WERI-Rb-1 (cell line): ENCODE measurements around the gene RHEX.

Experiments
- DNase-seq: peaks from one replicate; pipeline ENCODE4 v3.0.0-alpha.2; 2020
- H3K27ac ChIP-seq: fragments of 250-450 bp; sonication (Bioruptor Pico); 2 replicates; pipeline ENCODE4 v1.5.1; 2020; ENCODE audit warnings: mild to moderate bottlenecking, moderate library complexity
- H3K27me3 ChIP-seq: fragments of 250-450 bp; sonication (Bioruptor Pico); 2 replicates; pipeline ENCODE4 v1.5.1; 2021; ENCODE audit warnings: mild to moderate bottlenecking, low read depth, moderate library complexity; ENCODE audit not compliant: insufficient read depth, severe bottlenecking
- H3K36me3 ChIP-seq: fragments of 250-450 bp; sonication (Bioruptor Pico); 2 replicates; pipeline ENCODE4 v1.5.1; 2020; ENCODE audit warnings: mild to moderate bottlenecking, moderate library complexity
- H3K4me3 ChIP-seq: 2 replicates; pipeline ENCODE4 v1.5.1; 2011; ENCODE audit warnings: low read depth, mild to moderate bottlenecking, control low read depth, low read length
- H3K9me3 ChIP-seq: fragments of 250-450 bp; sonication (Bioruptor Pico); 2 replicates; pipeline ENCODE4 v1.5.1; 2021; ENCODE audit warnings: mild to moderate bottlenecking, moderate library complexity; ENCODE audit not compliant: severe bottlenecking
- TF ChIP-seq, protein P1 (sequence below): IDR thresholded peaks from 2 replicates; pipeline ENCODE4 v1.5.1; 2011; ENCODE audit warnings: low read depth, mild to moderate bottlenecking, control low read depth, inconsistent platforms, low read length

RHEX gene

DNA sequence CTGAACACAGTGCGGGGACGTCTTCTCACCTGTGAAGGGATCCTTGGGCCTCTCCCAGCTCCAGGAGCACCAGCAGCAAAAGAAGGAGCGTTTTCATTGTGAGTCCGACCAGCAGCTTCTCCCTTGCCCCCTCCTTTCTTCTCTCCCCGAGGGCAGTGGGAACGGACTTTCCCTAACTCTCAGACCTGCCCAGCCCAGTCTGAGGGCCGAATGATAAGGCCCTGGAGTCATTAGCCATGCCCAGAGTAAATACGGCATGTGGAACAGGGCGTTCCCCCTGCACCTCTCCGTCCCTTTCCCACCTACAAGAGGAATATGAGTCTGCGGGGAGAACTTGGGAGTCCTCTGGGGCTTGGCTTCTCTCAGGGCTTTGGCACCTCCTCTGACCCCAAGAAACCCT is 29.3 kb upstream of the RHEX start, which contains the start of gene CTSE:
Gene CTSE (minus strand): TSS at position 201 of the 400 bp plus-strand sequence. CDS start 104 bp downstream, at position 97.
- DNase-seq: peak; percentile 5
- Histone ChIP-seq H3K4me3 (no peak within 1 kb of the TSS), H3K27me3 (peaks cover 56% of the 10 kb centered on the region), H3K9me3 (no peaks in the 10 kb centered on the region), H3K36me3 (no peaks in the 10 kb centered on the region), H3K27ac (no peak within 1 kb of the TSS)
- TF ChIP-seq, protein P1, sequence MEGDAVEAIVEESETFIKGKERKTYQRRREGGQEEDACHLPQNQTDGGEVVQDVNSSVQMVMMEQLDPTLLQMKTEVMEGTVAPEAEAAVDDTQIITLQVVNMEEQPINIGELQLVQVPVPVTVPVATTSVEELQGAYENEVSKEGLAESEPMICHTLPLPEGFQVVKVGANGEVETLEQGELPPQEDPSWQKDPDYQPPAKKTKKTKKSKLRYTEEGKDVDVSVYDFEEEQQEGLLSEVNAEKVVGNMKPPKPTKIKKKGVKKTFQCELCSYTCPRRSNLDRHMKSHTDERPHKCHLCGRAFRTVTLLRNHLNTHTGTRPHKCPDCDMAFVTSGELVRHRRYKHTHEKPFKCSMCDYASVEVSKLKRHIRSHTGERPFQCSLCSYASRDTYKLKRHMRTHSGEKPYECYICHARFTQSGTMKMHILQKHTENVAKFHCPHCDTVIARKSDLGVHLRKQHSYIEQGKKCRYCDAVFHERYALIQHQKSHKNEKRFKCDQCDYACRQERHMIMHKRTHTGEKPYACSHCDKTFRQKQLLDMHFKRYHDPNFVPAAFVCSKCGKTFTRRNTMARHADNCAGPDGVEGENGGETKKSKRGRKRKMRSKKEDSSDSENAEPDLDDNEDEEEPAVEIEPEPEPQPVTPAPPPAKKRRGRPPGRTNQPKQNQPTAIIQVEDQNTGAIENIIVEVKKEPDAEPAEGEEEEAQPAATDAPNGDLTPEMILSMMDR: no peak

DNA sequence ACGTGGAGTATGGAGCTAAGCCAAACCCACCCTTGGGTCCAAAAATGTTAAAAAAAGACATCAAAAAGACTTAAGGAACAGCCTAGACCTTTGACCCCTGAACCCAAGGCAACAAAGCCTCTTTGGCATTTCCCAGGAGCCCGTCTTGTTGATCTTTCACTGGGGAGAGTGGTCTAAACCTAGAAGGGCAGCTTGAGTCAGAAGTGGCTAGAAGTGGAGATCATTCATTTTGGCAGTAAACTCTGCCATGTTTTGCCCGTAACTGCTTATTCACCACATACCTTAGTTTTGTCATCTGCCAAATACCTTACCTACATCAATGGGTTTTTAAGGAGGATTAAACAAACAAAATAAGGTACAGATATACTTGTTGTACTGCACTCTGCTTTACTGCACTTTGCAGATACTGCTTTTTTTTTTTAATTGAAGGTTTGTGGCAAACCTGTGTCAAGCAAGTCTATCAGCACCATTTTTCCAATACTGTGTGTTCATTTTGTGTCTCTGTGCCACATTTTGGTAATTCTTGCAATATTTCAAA is 27.6 kb upstream of the RHEX start:
- Histone ChIP-seq H3K27me3 (peaks cover 50% of the 10 kb centered on the region), H3K4me3 (no peak overlapping the region), H3K9me3 (no peaks in the 10 kb centered on the region), H3K36me3 (no peaks in the 10 kb centered on the region), H3K27ac (no peak overlapping the region)
- peak; percentile 2 for DNase-seq
- TF ChIP-seq, protein P1: no peak

DNA sequence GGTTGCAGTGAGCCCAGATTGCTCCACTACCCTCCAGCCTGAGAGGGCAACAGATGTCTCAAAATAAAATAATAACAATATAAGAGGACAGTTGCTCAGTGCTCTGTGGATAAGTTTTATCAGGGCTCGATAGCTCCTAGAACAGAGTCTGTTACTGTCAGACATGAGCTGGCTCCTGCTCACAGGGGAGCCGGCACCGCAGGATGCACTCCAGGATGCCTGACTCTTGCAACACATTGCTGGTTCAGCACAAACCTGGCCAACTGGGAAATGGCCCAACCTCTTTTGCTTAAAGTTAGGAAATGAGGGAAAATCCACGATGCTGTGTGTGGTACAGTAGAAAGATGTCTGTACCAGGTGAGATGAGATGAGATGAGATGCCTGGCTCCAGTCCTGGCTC is 23.5 kb upstream of the RHEX start:
- H3K4me3 ChIP-seq: no peak overlapping the region
- TF ChIP-seq, protein P1: no peak
- H3K36me3 ChIP-seq: no peaks in the 10 kb centered on the region
- peaks cover 3% of the 10 kb centered on the region for H3K9me3 ChIP-seq
- peaks cover 16% of the 10 kb centered on the region for H3K27me3 ChIP-seq
- H3K27ac ChIP-seq: no peak overlapping the region
- peak; percentile 8 for DNase-seq

DNA sequence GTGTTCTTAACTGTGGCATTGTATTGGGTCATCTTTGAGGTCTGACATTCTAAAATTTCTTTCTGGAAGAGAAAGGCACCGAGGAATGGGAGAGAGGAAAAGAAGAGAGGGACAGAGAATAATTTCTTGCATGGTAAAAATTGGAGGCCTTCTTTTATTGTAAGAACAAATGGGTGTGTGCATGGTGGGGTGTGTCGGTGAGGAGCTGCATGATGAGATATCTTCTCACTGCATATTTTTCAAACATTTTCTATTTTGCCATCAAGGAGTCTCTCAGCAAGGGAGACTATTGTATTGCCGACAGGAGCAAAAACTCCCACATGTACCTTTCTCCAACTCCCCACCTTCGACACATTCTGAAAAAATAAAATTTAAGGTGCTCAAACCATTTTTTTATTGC is 22.8 kb upstream of the RHEX start:
- no peak overlapping the region for H3K27ac ChIP-seq
- no peaks in the 10 kb centered on the region for H3K36me3 ChIP-seq
- DNase-seq: peak; percentile 2

DNA sequence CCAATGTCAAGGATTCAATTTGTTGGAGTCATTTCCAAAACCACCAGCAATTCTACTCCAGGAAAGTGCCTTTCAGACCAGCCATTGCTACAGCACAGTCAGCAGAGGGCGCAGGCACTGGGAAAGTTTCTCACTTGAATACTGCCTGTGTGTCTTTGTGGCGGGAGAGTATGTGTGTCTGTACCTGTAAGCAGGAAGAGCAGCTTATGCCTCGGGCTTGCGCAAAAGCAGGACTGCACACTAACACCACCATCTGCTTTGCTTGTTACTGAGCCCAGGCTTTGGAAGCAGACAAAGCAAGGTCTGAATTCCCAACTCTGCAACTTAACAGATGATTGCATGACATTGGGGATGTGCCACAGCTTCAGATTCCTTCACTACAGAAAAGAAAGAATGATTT is 22.3 kb upstream of the RHEX start:
- H3K9me3 ChIP-seq: peaks cover 3% of the 10 kb centered on the region
- H3K4me3 ChIP-seq: no peak overlapping the region
- no peaks in the 10 kb centered on the region for H3K36me3 ChIP-seq
- DNase-seq: peak; percentile 99
- TF ChIP-seq, protein P1: peak; percentile 100
- H3K27ac ChIP-seq: no peak overlapping the region
- peaks cover 19% of the 10 kb centered on the region for H3K27me3 ChIP-seq

More for the DNA sequence above, 22.8 kb upstream of the RHEX start:
- Histone ChIP-seq H3K9me3 (peaks cover 3% of the 10 kb centered on the region), H3K27me3 (peaks cover 21% of the 10 kb centered on the region), H3K4me3 (no peak overlapping the region)
- TF ChIP-seq, protein P1: no peak
